Smooth muscle cell (in vitro differentiated cells): ENCODE data around the gene SEC62. TPM values are rescaled to one million over a fixed set of nuclear protein-coding genes. Genes with fewer than 3 reads are reported as not detected.
A peak's percentile ranks its signal among the peaks of the same experiment; 100 is the strongest.

Experiments
- DNase-seq: peaks from one replicate; lab custom pipeline; 2025; ENCODE audit not compliant: unreplicated experiment; lab: John Stamatoyannopoulos, UW
- H2AFZ ChIP-seq: fragments of 200-600 bp; sonication (generic); 2 replicates; pipeline ENCODE4 v1.6.0; 2016; ENCODE audit warnings: antibody characterized with exemption, low read depth, mild to moderate bottlenecking
- H3F3A ChIP-seq: fragments of 200-600 bp; sonication (generic); 2 replicates; pipeline ENCODE4 v1.6.0; 2017; ENCODE audit warnings: antibody characterized with exemption, low read depth
- H3K27ac ChIP-seq: fragments of 200-600 bp; sonication (generic); 2 replicates; pipeline ENCODE4 v1.5.1; 2016; ENCODE audit warnings: low read depth, mild to moderate bottlenecking
- H3K27me3 ChIP-seq: fragments of 200-600 bp; sonication (generic); 2 replicates; pipeline ENCODE4 v1.6.1; 2016; ENCODE audit warnings: low read depth, mild to moderate bottlenecking
- H3K36me3 ChIP-seq: fragments of 200-600 bp; sonication (generic); 2 replicates; pipeline ENCODE4 v1.5.1; 2016; ENCODE audit warnings: low read depth
- H3K4me1 ChIP-seq: fragments of 200-600 bp; sonication (generic); 2 replicates; pipeline ENCODE4 v1.5.1; 2016; ENCODE audit warnings: low read depth
- H3K4me2 ChIP-seq: fragments of 200-600 bp; sonication (generic); 2 replicates; pipeline ENCODE4 v1.6.0; 2016; ENCODE audit warnings: mild to moderate bottlenecking
- H3K4me3 ChIP-seq: fragments of 200-600 bp; sonication (generic); 2 replicates; pipeline ENCODE4 v1.5.1; 2016; ENCODE audit warnings: mild to moderate bottlenecking
- H3K79me2 ChIP-seq: fragments of 200-600 bp; sonication (generic); 2 replicates; pipeline ENCODE4 v1.6.0; 2016; ENCODE audit warnings: low read depth, mild to moderate bottlenecking
- H3K9ac ChIP-seq: fragments of 200-600 bp; sonication (generic); 2 replicates; pipeline ENCODE4 v1.6.0; 2016; ENCODE audit warnings: low read depth
- H3K9me3 ChIP-seq: fragments of 200-600 bp; sonication (generic); replicated peaks from 2 replicates; pipeline ENCODE4 v1.5.1; 2016; ENCODE audit warnings: low read depth
- H4K20me1 ChIP-seq: fragments of 200-600 bp; sonication (generic); 2 replicates; pipeline ENCODE4 v1.6.0; 2016; ENCODE audit warnings: low read depth
- CTCF ChIP-seq: fragments of 200-600 bp; sonication (generic); IDR thresholded peaks from 2 replicates; pipeline ENCODE4 v1.5.1; 2017; ENCODE audit warnings: borderline replicate concordance, mild to moderate bottlenecking, antibody characterized with exemption; ENCODE audit not compliant: insufficient read depth, poor library complexity, severe bottlenecking
- WGBS: methylation state at CpG from one replicate; pipeline ENCODE4 v1.1.7; 2016; ENCODE audit warnings: low lambda C conversion rate; 5-methylcytosine and 5-hydroxymethylcytosine counted together
- polyA plus RNA-seq: library from polyadenylated mRNA; unstranded; fragments of >200 nt; fragmentation: Nextera tagmentation; extraction: Ambion mirVana; gene quantifications from 2 replicates; pipeline ENCODE4 v1.2.1, GENCODE V29; 2016
- total RNA-seq: library from RNA; depleted of rRNA; stranded (reverse); fragments of >200 nt; gene quantifications from 2 replicates; pipeline ENCODE4 v1.2.3, GENCODE V29; 2014

The SEC62 gene
- total and polyA plus RNA-seq, 2 experiments from 2014 or later = 41.0 to 125 TPM

- Histone ChIP-seq H3K4me3 (peak overlapping the region; percentile 87), H3K79me2 (peaks cover 39% of the 10 kb centered on the region), H3K27me3 (no peaks in the 10 kb centered on the region), H3K36me3 (no peaks in the 10 kb centered on the region), H3K4me1 (peaks cover 23% of the 10 kb centered on the region), H3K9me3 (no peaks in the 10 kb centered on the region), H3K9ac (peak overlapping the region; percentile 99), H2AFZ (peak overlapping the region; percentile 92), H3K27ac (no peak overlapping the region), H3F3A (no peaks in the 10 kb centered on the region), H4K20me1 (peaks cover 37% of the 10 kb centered on the region), H3K4me2 (peak overlapping the region; percentile 92)
- TF ChIP-seq CTCF = no peak
- 53% methylated on average over 21 of the region's 21 CpGs for WGBS
- no peak for DNase-seq
Observed at GRCh38 chr3:169965562-169966427, 812 bp upstream of the SEC62 start.

DNA sequence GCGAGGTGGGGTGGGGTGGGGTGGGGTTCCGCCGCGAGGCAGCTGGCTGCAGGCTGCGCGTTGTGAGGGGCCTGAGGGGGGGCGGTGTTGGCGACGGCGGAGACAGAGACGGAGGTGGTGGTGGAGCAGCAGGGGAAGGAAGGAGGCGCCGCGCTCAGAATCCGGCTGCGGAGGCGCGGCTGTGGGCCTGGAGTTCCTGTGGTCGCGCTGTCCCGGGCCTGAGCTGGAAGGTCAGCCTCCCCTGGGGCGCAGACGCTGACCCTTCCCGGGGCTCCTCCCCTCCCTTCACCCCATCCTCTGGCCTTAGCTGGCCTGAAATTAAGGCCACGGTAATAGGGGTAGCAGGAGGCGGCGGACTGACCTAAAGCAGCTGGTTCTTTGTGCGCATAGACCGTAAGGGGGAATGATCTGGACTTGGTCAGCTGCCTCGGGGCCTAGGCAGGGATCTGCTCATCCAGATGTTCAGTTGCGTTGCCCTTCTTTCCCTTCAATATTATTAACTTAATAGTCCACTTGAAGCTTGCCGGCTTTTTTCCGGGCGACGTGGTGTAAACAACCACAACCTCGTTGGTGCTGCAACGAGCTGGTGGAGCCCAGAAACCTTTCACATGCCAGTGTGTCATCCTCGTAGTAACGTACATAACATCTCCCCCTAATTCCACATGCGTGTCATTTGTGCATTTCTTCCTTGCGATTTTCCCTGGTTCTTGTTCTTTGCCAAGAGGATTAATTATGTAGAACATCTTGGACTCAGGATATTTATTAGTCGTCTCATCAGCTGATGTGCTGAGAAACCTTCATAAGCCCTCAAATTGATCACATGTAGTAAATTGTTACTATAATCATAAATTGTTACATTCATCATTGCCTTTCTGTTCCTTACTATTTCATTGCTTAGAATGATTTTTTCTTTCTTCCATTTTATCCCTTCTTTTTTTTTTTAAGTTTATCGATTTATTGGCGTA lies 626 bp downstream of the SEC62 start:
- peaks cover 51% of the 10 kb centered on the region for H4K20me1 ChIP-seq
- H3K4me1 ChIP-seq = peaks cover 23% of the 10 kb centered on the region
- no peaks in the 10 kb centered on the region for H3K9me3 ChIP-seq
- peak overlapping the region; percentile 92 for H2AFZ ChIP-seq
- no peaks in the 10 kb centered on the region for H3K27me3 ChIP-seq
- H3K36me3 ChIP-seq = no peaks in the 10 kb centered on the region
- H3K4me3 ChIP-seq = peak overlapping the region; percentile 87
- H3K79me2 ChIP-seq = peaks cover 53% of the 10 kb centered on the region
- no peak for DNase-seq
- H3K4me2 ChIP-seq = peak overlapping the region; percentile 92
- WGBS = 6% methylated on average over 41 of the region's 44 CpGs
- peak overlapping the region; percentile 99 for H3K9ac ChIP-seq
- H3F3A ChIP-seq = no peaks in the 10 kb centered on the region
- TF ChIP-seq CTCF = no peak
- H3K27ac ChIP-seq = peak overlapping the region; percentile 98

GRCh38 chr3:169968224-169968885 lies 1.7 kb downstream of the SEC62 start:
- Histone ChIP-seq H3K27me3 (no peaks in the 10 kb centered on the region), H3K4me1 (peaks cover 23% of the 10 kb centered on the region), H2AFZ (no peak overlapping the region), H3K9ac (peak overlapping the region; percentile 99), H3K9me3 (no peaks in the 10 kb centered on the region), H3K4me2 (peak overlapping the region; percentile 92), H3F3A (no peaks in the 10 kb centered on the region), H3K36me3 (no peaks in the 10 kb centered on the region), H3K27ac (no peak overlapping the region), H4K20me1 (peaks cover 63% of the 10 kb centered on the region), H3K4me3 (peak overlapping the region; percentile 87), H3K79me2 (peaks cover 65% of the 10 kb centered on the region)
- DNase-seq = no peak
- WGBS = 41% methylated on average over 2 of the region's 2 CpGs
- TF ChIP-seq CTCF = no peak
